ENCODE results near the gene SMYD3. TPM values are rescaled to one million over a fixed set of nuclear protein-coding genes. Genes with fewer than 3 reads are reported as not detected.
A peak's percentile ranks its signal among the peaks of the same experiment; 100 is the strongest.

Gene SMYD3
- total RNA-seq, 1 donor from 2014 or later: 80.8 TPM

GRCh38 chr1:245751116-245751515 lies 756.0 kb downstream of the SMYD3 start:
- no peaks in the 10 kb centered on the region for H3K27me3 Mint-ChIP-seq (ENCODE audit: low read depth, unreplicated experiment)
- Histone ChIP-seq H3K4me2 (ENCODE audit: low read length) (peak overlapping the region; percentile 34), H3K27ac (ENCODE audit: low read depth, low read length) (no peak overlapping the region), H2AFZ (ENCODE audit: low read depth, low read length) (no peak overlapping the region), H3K36me3 (ENCODE audit: insufficient read depth, low read length) (no peaks in the 10 kb centered on the region), H3K79me2 (ENCODE audit: insufficient read depth, low read length) (no peaks in the 10 kb centered on the region), H3K4me3 (ENCODE audit: insufficient read depth, low read depth, low read length) (no peak overlapping the region), H3K4me1 (ENCODE audit: insufficient read depth, low read length) (peaks cover 11% of the 10 kb centered on the region), H4K20me1 (ENCODE audit: insufficient read depth, low read length) (no peaks in the 10 kb centered on the region), H3K9ac (ENCODE audit: low read length) (no peak overlapping the region), H3K9me3 (ENCODE audit: insufficient read depth, low read depth, low read length) (no peaks in the 10 kb centered on the region), H3K27me3 (ENCODE audit: insufficient read depth, low read length) (no peaks in the 10 kb centered on the region)
- H3K9me3 Mint-ChIP-seq (ENCODE audit: unreplicated experiment): peaks cover 8% of the 10 kb centered on the region
- no peak for TF ChIP-seq EZH2 (IDR thresholded peaks at IDR 0.05; ENCODE audit: insufficient read depth, low read length)
- TF ChIP-seq, protein P1, sequence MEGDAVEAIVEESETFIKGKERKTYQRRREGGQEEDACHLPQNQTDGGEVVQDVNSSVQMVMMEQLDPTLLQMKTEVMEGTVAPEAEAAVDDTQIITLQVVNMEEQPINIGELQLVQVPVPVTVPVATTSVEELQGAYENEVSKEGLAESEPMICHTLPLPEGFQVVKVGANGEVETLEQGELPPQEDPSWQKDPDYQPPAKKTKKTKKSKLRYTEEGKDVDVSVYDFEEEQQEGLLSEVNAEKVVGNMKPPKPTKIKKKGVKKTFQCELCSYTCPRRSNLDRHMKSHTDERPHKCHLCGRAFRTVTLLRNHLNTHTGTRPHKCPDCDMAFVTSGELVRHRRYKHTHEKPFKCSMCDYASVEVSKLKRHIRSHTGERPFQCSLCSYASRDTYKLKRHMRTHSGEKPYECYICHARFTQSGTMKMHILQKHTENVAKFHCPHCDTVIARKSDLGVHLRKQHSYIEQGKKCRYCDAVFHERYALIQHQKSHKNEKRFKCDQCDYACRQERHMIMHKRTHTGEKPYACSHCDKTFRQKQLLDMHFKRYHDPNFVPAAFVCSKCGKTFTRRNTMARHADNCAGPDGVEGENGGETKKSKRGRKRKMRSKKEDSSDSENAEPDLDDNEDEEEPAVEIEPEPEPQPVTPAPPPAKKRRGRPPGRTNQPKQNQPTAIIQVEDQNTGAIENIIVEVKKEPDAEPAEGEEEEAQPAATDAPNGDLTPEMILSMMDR (IDR thresholded peaks at IDR 0.05; ENCODE audit: insufficient read depth, low read depth, low read length): no peak
- no peak for FAIRE-seq
- peak overlapping the region; percentile 24 for H3K4me3 Mint-ChIP-seq (ENCODE audit: unreplicated experiment)
- peak overlapping the region; percentile 100 for H3K27ac Mint-ChIP-seq (ENCODE audit: unreplicated experiment)
- H3K4me1 Mint-ChIP-seq (ENCODE audit: low read depth, unreplicated experiment): peaks cover 53% of the 10 kb centered on the region
- DNase-seq (ENCODE audit: low read depth): peak; percentile 91
- peaks cover 26% of the 10 kb centered on the region for H3K36me3 Mint-ChIP-seq (ENCODE audit: low read depth, unreplicated experiment)

GRCh38 chr1:245750261-245750660 lies 756.8 kb downstream of the SMYD3 start:
- no peak overlapping the region for H3K27ac Mint-ChIP-seq (ENCODE audit: unreplicated experiment)
- no peak overlapping the region for H3K4me3 Mint-ChIP-seq (ENCODE audit: unreplicated experiment)
- no peak for TF ChIP-seq EZH2 (IDR thresholded peaks at IDR 0.05; ENCODE audit: insufficient read depth, low read length)
- TF ChIP-seq, protein P1 (IDR thresholded peaks at IDR 0.05; ENCODE audit: insufficient read depth, low read depth, low read length): no peak
- no peak for FAIRE-seq
- H3K36me3 ChIP-seq (ENCODE audit: insufficient read depth, low read length): no peaks in the 10 kb centered on the region
- H3K9ac ChIP-seq (ENCODE audit: low read length): no peak overlapping the region
- peaks cover 30% of the 10 kb centered on the region for H3K36me3 Mint-ChIP-seq (ENCODE audit: low read depth, unreplicated experiment)
- H3K27me3 ChIP-seq (ENCODE audit: insufficient read depth, low read length): no peaks in the 10 kb centered on the region
- H3K4me2 ChIP-seq (ENCODE audit: low read length): no peak overlapping the region
- H3K9me3 Mint-ChIP-seq (ENCODE audit: unreplicated experiment): peaks cover 8% of the 10 kb centered on the region
- no peak overlapping the region for H3K4me3 ChIP-seq (ENCODE audit: insufficient read depth, low read depth, low read length)
- H4K20me1 ChIP-seq (ENCODE audit: insufficient read depth, low read length): no peaks in the 10 kb centered on the region
- H3K4me1 ChIP-seq (ENCODE audit: insufficient read depth, low read length): peaks cover 11% of the 10 kb centered on the region
- no peak overlapping the region for H3K27ac ChIP-seq (ENCODE audit: low read depth, low read length)
- no peak overlapping the region for H2AFZ ChIP-seq (ENCODE audit: low read depth, low read length)
- H3K9me3 ChIP-seq (ENCODE audit: insufficient read depth, low read depth, low read length): no peaks in the 10 kb centered on the region
- no peaks in the 10 kb centered on the region for H3K79me2 ChIP-seq (ENCODE audit: insufficient read depth, low read length)
- no peaks in the 10 kb centered on the region for H3K27me3 Mint-ChIP-seq (ENCODE audit: low read depth, unreplicated experiment)
- no peak for DNase-seq (ENCODE audit: low read depth)
- H3K4me1 Mint-ChIP-seq (ENCODE audit: low read depth, unreplicated experiment): peaks cover 53% of the 10 kb centered on the region

DNA sequence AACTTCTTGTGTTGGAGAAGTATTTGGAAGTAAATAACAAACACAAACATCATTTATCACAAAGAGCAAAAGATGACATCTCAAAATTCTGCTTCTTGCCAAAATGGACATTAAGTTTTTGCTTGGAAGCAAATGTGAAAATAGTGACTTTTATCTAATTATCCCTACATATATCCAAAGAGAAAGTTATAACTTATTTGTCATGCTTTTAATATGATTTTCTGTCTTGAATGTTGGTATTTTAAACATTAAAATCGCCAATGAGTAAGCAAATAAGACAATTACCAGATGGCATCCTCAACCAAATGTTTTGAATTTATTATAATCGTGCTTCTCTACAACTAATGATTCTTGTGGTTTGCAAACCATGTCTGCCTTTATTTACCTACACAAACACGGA lies 758.0 kb downstream of the SMYD3 start:
- Histone ChIP-seq H3K27ac (ENCODE audit: low read depth, low read length) (no peak overlapping the region), H4K20me1 (ENCODE audit: insufficient read depth, low read length) (no peaks in the 10 kb centered on the region), H2AFZ (ENCODE audit: low read depth, low read length) (no peak overlapping the region), H3K79me2 (ENCODE audit: insufficient read depth, low read length) (no peaks in the 10 kb centered on the region), H3K27me3 (ENCODE audit: insufficient read depth, low read length) (peaks cover under 1% of the 10 kb centered on the region), H3K9me3 (ENCODE audit: insufficient read depth, low read depth, low read length) (no peaks in the 10 kb centered on the region), H3K4me2 (ENCODE audit: low read length) (no peak overlapping the region), H3K4me1 (ENCODE audit: insufficient read depth, low read length) (peaks cover 11% of the 10 kb centered on the region), H3K36me3 (ENCODE audit: insufficient read depth, low read length) (no peaks in the 10 kb centered on the region), H3K9ac (ENCODE audit: low read length) (no peak overlapping the region), H3K4me3 (ENCODE audit: insufficient read depth, low read depth, low read length) (no peak overlapping the region)
- H3K9me3 Mint-ChIP-seq (ENCODE audit: unreplicated experiment): peaks cover 8% of the 10 kb centered on the region
- no peaks in the 10 kb centered on the region for H3K27me3 Mint-ChIP-seq (ENCODE audit: low read depth, unreplicated experiment)
- H3K27ac Mint-ChIP-seq (ENCODE audit: unreplicated experiment): no peak overlapping the region
- peaks cover 53% of the 10 kb centered on the region for H3K4me1 Mint-ChIP-seq (ENCODE audit: low read depth, unreplicated experiment)
- no peak for DNase-seq (ENCODE audit: low read depth)
- FAIRE-seq: no peak
- TF ChIP-seq, protein P1 (IDR thresholded peaks at IDR 0.05; ENCODE audit: insufficient read depth, low read depth, low read length): no peak
- TF ChIP-seq EZH2 (IDR thresholded peaks at IDR 0.05; ENCODE audit: insufficient read depth, low read length): no peak
- peaks cover 31% of the 10 kb centered on the region for H3K36me3 Mint-ChIP-seq (ENCODE audit: low read depth, unreplicated experiment)
- no peak overlapping the region for H3K4me3 Mint-ChIP-seq (ENCODE audit: unreplicated experiment)

All from astrocyte (in vitro differentiated cells and primary cell).